Measurements from ENCODE around the gene MT1F.

- TF ChIP-seq, protein P1, sequence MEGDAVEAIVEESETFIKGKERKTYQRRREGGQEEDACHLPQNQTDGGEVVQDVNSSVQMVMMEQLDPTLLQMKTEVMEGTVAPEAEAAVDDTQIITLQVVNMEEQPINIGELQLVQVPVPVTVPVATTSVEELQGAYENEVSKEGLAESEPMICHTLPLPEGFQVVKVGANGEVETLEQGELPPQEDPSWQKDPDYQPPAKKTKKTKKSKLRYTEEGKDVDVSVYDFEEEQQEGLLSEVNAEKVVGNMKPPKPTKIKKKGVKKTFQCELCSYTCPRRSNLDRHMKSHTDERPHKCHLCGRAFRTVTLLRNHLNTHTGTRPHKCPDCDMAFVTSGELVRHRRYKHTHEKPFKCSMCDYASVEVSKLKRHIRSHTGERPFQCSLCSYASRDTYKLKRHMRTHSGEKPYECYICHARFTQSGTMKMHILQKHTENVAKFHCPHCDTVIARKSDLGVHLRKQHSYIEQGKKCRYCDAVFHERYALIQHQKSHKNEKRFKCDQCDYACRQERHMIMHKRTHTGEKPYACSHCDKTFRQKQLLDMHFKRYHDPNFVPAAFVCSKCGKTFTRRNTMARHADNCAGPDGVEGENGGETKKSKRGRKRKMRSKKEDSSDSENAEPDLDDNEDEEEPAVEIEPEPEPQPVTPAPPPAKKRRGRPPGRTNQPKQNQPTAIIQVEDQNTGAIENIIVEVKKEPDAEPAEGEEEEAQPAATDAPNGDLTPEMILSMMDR (IDR thresholded peaks at IDR 0.05; ENCODE audit: insufficient read depth, low read length, poor library complexity, severe bottlenecking): no peak
- TF ChIP-seq EZH2phosphoT487 (conservative IDR thresholded peaks at IDR 0.05; ENCODE audit: low read length): no peak
Measured at GRCh38 chr16:56675685-56676210, 18.0 kb downstream of the MT1F start.
